Right atrium auricular region (tissue), 2 donors: ENCODE measurements around the gene IGFBP7. TPM values are rescaled to one million over a fixed set of nuclear protein-coding genes. Genes with fewer than 3 reads are reported as not detected.

Experiments used
- DNase-seq: peaks from one replicate; pipeline ENCODE4 v3.0.0-alpha.2; 2019; ENCODE audit warnings: low spot score
- H3K27ac ChIP-seq, 2 donors: fragments of 200-600 bp; sonication (generic); 1 replicate in 1 of 2; 2 replicates in 1 of 2; pipeline ENCODE4 v1.5.1; 2016 to 2019
- H3K27me3 ChIP-seq, 2 donors: fragments of 200-600 bp; sonication (generic); one replicate each; pipeline versions ENCODE4 v1.5.1 to v1.6.0; 2017 to 2019
- H3K36me3 ChIP-seq: fragments of 200-600 bp; sonication (generic); one replicate; pipeline ENCODE4 v1.5.1; 2016
- H3K4me1 ChIP-seq, 2 donors: fragments of 200-600 bp; sonication (generic); one replicate each; pipeline versions ENCODE4 v1.5.1 to v1.6.0; 2017 to 2019
- H3K4me3 ChIP-seq, 2 donors: fragments of 200-600 bp; sonication (generic); 1 replicate in 1 of 2; 2 replicates in 1 of 2; pipeline ENCODE4 v1.5.1; 2017 to 2019; ENCODE audit warnings: mild to moderate bottlenecking in 1 of 2, moderate library complexity in 1 of 2
- H3K9me3 ChIP-seq, 2 donors: fragments of 200-600 bp; sonication (generic); one replicate each; pipeline ENCODE4 v1.5.1; 2019
- total RNA-seq, 2 donors: library from RNA; depleted of rRNA; stranded (reverse); fragments of >200 nt; gene quantifications; one replicate each; pipeline ENCODE4 v1.1.0, GENCODE V29; 2016
- TF ChIP-seq, protein P1 (sequence below), 2 donors: fragments of 200-600 bp; sonication (generic); IDR thresholded peaks; one replicate each; pipeline ENCODE4 v1.5.1; 2019; ENCODE audit warnings: antibody characterized with exemption in 2 of 2

The IGFBP7 gene
- total RNA-seq, 2 donors from 2014 or later: 866 to 898 TPM

DNA sequence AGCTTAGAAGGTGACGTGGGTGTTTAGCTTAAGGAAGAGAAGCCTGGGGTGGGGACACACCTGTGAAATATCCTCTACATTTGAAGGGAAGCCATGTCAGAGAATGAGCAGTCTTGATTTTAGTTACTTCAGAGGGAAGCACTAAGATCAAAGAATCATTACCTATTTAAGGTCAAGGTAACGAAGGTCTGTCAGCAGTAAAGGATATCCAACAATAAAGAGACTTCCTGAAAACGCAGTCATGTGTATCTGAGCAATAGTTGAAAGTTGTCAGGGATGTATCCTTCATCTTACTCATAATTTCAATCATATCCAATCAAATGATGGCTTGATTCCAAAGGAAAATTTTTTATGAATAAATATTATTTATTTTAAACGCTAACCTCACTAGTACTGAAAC lies 33.5 kb downstream of the IGFBP7 start:
- Histone ChIP-seq H3K27me3 (no peaks in the 10 kb centered on the region), H3K27ac (peak overlapping the region in 1 of 2 donors; percentile 18), H3K4me1 (peaks cover 0 to 51% of the 10 kb centered on the region in 2 donors), H3K4me3 (no peak overlapping the region), H3K9me3 (no peaks in the 10 kb centered on the region), H3K36me3 (no peaks in the 10 kb centered on the region)
- DNase-seq: no peak
- TF ChIP-seq, protein P1, sequence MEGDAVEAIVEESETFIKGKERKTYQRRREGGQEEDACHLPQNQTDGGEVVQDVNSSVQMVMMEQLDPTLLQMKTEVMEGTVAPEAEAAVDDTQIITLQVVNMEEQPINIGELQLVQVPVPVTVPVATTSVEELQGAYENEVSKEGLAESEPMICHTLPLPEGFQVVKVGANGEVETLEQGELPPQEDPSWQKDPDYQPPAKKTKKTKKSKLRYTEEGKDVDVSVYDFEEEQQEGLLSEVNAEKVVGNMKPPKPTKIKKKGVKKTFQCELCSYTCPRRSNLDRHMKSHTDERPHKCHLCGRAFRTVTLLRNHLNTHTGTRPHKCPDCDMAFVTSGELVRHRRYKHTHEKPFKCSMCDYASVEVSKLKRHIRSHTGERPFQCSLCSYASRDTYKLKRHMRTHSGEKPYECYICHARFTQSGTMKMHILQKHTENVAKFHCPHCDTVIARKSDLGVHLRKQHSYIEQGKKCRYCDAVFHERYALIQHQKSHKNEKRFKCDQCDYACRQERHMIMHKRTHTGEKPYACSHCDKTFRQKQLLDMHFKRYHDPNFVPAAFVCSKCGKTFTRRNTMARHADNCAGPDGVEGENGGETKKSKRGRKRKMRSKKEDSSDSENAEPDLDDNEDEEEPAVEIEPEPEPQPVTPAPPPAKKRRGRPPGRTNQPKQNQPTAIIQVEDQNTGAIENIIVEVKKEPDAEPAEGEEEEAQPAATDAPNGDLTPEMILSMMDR (IDR thresholded peaks at IDR 0.05): no peak

DNA sequence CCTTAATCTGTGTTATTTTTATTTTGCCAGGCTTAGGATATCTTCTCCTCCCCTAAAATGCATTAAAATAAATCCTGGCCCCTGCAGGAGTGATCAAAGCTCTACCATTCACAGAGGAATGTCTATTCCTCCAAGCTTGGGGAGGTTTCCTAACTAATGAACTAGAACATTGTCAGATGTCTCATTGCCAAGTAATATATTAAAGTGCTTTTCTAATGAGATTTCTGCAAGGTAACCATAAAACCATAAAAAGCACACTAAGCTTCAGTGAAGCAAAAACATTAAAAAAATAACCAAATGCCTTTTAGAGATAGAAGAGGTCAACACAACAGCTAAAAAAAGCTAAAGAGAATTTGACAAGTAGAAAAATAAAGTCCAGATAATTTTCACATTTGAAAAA lies 34.8 kb downstream of the IGFBP7 start:
- Histone ChIP-seq H3K9me3 (no peaks in the 10 kb centered on the region), H3K27ac (no peak overlapping the region), H3K27me3 (no peaks in the 10 kb centered on the region), H3K4me1 (peaks cover 0 to 47% of the 10 kb centered on the region in 2 donors), H3K4me3 (no peak overlapping the region), H3K36me3 (no peaks in the 10 kb centered on the region)
- TF ChIP-seq, protein P1 (IDR thresholded peaks at IDR 0.05): no peak
- DNase-seq: no peak

DNA sequence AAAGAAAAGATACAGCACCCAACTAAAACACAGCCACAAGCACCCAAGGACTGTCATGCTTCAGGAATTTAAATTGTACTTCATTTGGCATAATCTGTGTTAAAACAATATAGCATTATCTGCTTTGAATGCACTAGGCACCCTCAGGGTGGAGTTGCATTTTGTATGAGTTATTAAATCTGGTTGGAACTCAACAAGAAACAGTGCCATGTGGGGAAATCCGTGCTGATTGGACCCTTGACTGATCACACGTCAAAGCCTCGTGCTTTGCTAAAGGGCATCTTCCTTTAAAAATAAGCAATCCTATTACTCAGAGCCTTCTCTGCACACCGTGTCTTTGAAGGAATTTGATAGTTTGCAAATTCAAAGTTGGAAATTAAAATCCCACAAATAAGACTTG lies 35.4 kb downstream of the IGFBP7 start:
- Histone ChIP-seq H3K36me3 (no peaks in the 10 kb centered on the region), H3K27me3 (no peaks in the 10 kb centered on the region), H3K27ac (peak overlapping the region in 1 of 2 donors; percentile 12), H3K4me1 (peaks cover 0 to 41% of the 10 kb centered on the region in 2 donors), H3K9me3 (no peaks in the 10 kb centered on the region), H3K4me3 (no peak overlapping the region)
- no peak for DNase-seq
- TF ChIP-seq, protein P1 (IDR thresholded peaks at IDR 0.05): no peak

DNA sequence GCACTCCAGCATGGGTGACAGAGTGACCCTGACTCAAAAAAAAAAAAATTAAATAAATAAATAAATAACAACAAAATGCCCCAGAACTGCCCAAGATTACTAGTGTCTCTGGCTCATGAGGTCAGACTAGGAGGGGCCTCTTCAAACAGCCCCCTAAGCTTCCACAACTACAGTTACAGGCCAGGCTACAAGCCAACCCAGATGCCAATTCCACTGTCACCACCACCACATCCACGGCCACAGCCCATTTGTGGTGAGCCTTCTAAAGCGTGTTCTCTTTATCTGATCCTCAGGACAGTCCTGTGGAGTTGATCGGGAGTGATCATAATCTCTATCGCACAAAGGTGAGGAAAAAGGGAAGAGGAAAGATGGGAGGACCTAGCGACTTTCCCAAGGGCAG lies 36.6 kb downstream of the IGFBP7 start:
- Histone ChIP-seq H3K27me3 (no peaks in the 10 kb centered on the region), H3K36me3 (no peaks in the 10 kb centered on the region), H3K27ac (no peak overlapping the region), H3K9me3 (no peaks in the 10 kb centered on the region), H3K4me3 (no peak overlapping the region), H3K4me1 (peaks cover 0 to 41% of the 10 kb centered on the region in 2 donors)
- TF ChIP-seq, protein P1 (IDR thresholded peaks at IDR 0.05): no peak
- no peak for DNase-seq

DNA sequence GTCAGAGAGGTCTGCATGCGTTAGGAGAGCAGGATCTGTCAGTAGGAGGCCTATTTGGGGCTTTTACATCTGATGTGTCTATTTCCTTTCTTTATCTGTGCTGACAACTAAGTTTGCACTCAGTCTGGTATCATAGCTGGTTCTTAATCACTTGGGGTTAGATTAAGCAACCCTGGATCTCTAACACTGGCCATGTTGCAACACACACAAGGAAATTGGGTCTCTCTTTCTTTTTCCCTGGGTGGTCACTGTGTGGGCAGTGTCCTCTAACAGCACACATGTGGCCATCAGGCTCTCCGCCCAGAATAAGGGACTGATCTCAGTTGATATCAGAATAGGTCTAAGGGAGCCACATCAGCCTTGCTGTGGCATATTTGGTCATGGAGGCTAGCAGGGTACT lies 38.9 kb downstream of the IGFBP7 start:
- no peak for DNase-seq

DNA sequence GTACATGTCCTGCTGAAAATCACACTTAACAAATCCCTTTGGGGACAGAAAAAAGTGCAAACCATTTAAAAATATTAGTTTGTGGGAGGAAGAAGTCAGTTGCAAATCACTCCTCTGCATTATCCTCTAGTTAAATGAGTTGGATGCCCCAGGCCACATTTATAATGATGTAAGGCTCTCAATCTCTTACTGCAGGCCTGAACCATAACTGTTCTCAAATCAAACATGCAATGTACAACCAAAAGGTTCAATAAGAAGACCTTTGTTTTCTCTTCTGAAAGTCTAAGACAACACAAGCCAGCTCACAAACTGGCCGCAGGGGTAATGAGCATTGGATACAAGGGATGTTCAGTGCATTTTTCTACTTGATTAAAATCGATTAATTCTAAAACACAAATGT lies 39.7 kb downstream of the IGFBP7 start:
- no peak overlapping the region for H3K27ac ChIP-seq
- TF ChIP-seq, protein P1 (IDR thresholded peaks at IDR 0.05): no peak
- H3K4me3 ChIP-seq: no peak overlapping the region
- DNase-seq: no peak
- H3K4me1 ChIP-seq: peaks cover 0 to 45% of the 10 kb centered on the region in 2 donors
- no peaks in the 10 kb centered on the region for H3K9me3 ChIP-seq
- no peaks in the 10 kb centered on the region for H3K36me3 ChIP-seq
- no peaks in the 10 kb centered on the region for H3K27me3 ChIP-seq

More for the DNA sequence above, 38.9 kb downstream of the IGFBP7 start:
- Histone ChIP-seq H3K4me3 (no peak overlapping the region), H3K36me3 (no peaks in the 10 kb centered on the region), H3K27ac (peak overlapping the region in 1 of 2 donors; percentile 20), H3K27me3 (no peaks in the 10 kb centered on the region), H3K4me1 (peaks cover 0 to 38% of the 10 kb centered on the region in 2 donors), H3K9me3 (no peaks in the 10 kb centered on the region)
- TF ChIP-seq, protein P1 (IDR thresholded peaks at IDR 0.05): no peak
